ENCODE results near the gene LELP1.

Gene LELP1

DNA sequence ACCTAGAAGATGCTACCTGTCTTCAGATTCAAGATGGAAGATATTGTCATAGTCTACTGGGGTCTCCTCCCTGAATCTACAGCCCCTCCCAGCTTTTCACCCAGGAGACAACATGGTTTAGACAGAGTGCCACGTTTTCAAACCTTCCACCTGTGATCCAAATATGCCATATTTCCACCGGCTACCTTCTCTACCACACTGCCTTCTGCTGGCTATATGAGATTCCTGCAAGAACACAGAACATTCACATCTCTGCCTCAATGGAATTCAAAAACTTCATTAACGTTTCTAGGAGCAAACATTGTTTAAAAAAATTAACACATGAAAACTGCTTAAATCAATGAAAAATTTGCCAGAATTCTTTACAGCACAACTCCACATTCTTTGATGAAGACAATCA is 12.9 kb upstream of the LELP1 start:
- no peak overlapping the region for H3K9ac ChIP-seq (ENCODE audit: low read depth, low read length, poor library complexity, severe bottlenecking)
- no peak overlapping the region for H2AFZ ChIP-seq (ENCODE audit: low read length)
- H3K4me3 ChIP-seq (ENCODE audit: low read length, poor library complexity, severe bottlenecking) = no peak overlapping the region
- no peaks in the 10 kb centered on the region for H3F3A ChIP-seq (ENCODE audit: low read depth)
- H3K9me2 ChIP-seq (replicated peaks; ENCODE audit: low read depth, low read length) = no peaks in the 10 kb centered on the region
- no peaks in the 10 kb centered on the region for H3K9me3 ChIP-seq (ENCODE audit: insufficient read depth, low read depth, low read length)
- H3K79me2 ChIP-seq (ENCODE audit: insufficient read depth, low read length) = no peaks in the 10 kb centered on the region
- H4K20me1 ChIP-seq (ENCODE audit: insufficient read depth, low read length, poor library complexity, severe bottlenecking) = no peaks in the 10 kb centered on the region
- no peaks in the 10 kb centered on the region for H3K36me3 ChIP-seq (ENCODE audit: insufficient read depth, low read length)
- no peaks in the 10 kb centered on the region for H3K27me3 ChIP-seq (ENCODE audit: insufficient read depth, low read length, poor library complexity, severe bottlenecking)
- H3K4me1 ChIP-seq (ENCODE audit: insufficient read depth, low read length, poor library complexity, severe bottlenecking) = no peaks in the 10 kb centered on the region
- H3K4me2 ChIP-seq (ENCODE audit: low read depth, low read length, poor library complexity, severe bottlenecking) = no peak overlapping the region
- no peak for TF ChIP-seq EZH2phosphoT487 (IDR thresholded peaks at IDR 0.05; ENCODE audit: borderline replicate concordance)
- TF ChIP-seq, protein P1, sequence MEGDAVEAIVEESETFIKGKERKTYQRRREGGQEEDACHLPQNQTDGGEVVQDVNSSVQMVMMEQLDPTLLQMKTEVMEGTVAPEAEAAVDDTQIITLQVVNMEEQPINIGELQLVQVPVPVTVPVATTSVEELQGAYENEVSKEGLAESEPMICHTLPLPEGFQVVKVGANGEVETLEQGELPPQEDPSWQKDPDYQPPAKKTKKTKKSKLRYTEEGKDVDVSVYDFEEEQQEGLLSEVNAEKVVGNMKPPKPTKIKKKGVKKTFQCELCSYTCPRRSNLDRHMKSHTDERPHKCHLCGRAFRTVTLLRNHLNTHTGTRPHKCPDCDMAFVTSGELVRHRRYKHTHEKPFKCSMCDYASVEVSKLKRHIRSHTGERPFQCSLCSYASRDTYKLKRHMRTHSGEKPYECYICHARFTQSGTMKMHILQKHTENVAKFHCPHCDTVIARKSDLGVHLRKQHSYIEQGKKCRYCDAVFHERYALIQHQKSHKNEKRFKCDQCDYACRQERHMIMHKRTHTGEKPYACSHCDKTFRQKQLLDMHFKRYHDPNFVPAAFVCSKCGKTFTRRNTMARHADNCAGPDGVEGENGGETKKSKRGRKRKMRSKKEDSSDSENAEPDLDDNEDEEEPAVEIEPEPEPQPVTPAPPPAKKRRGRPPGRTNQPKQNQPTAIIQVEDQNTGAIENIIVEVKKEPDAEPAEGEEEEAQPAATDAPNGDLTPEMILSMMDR (conservative IDR thresholded peaks at IDR 0.05; ENCODE audit: low read length) = peak; percentile 60

DNA sequence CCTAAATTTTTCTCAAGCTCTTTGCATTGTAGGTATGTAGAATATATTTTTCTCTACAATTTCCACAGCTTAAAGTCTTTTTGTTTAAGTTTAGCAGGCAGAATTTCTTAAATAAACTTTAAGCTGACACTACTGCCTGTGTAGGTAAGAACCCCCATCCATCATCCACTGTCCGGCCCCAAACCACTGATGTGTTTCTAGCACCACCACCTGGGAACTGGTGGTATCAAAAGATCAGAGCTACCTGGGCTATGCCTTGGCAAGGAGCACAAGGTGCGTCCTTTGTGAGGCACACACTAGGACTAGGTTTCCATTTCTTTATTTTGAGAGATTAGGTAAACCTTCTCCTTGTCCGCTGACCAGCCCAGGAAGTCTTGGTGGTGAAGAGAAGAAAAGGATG is 10.5 kb upstream of the LELP1 start:
- H3K36me3 ChIP-seq (ENCODE audit: insufficient read depth, low read length) = no peaks in the 10 kb centered on the region
- no peaks in the 10 kb centered on the region for H3K4me1 ChIP-seq (ENCODE audit: insufficient read depth, low read length, poor library complexity, severe bottlenecking)
- H3F3A ChIP-seq (ENCODE audit: low read depth) = no peaks in the 10 kb centered on the region
- TF ChIP-seq, protein P1 (conservative IDR thresholded peaks at IDR 0.05; ENCODE audit: low read length) = peak; percentile 68
- TF ChIP-seq EZH2phosphoT487 (IDR thresholded peaks at IDR 0.05; ENCODE audit: borderline replicate concordance) = no peak
- no peaks in the 10 kb centered on the region for H3K9me3 ChIP-seq (ENCODE audit: insufficient read depth, low read depth, low read length)
- no peak overlapping the region for H3K4me3 ChIP-seq (ENCODE audit: low read length, poor library complexity, severe bottlenecking)
- H3K9me2 ChIP-seq (replicated peaks; ENCODE audit: low read depth, low read length) = no peaks in the 10 kb centered on the region
- H3K9ac ChIP-seq (ENCODE audit: low read depth, low read length, poor library complexity, severe bottlenecking) = no peak overlapping the region
- H3K27me3 ChIP-seq (ENCODE audit: insufficient read depth, low read length, poor library complexity, severe bottlenecking) = no peaks in the 10 kb centered on the region
- no peaks in the 10 kb centered on the region for H3K79me2 ChIP-seq (ENCODE audit: insufficient read depth, low read length)
- H2AFZ ChIP-seq (ENCODE audit: low read length) = no peak overlapping the region
- no peaks in the 10 kb centered on the region for H4K20me1 ChIP-seq (ENCODE audit: insufficient read depth, low read length, poor library complexity, severe bottlenecking)
- H3K4me2 ChIP-seq (ENCODE audit: low read depth, low read length, poor library complexity, severe bottlenecking) = no peak overlapping the region

DNA sequence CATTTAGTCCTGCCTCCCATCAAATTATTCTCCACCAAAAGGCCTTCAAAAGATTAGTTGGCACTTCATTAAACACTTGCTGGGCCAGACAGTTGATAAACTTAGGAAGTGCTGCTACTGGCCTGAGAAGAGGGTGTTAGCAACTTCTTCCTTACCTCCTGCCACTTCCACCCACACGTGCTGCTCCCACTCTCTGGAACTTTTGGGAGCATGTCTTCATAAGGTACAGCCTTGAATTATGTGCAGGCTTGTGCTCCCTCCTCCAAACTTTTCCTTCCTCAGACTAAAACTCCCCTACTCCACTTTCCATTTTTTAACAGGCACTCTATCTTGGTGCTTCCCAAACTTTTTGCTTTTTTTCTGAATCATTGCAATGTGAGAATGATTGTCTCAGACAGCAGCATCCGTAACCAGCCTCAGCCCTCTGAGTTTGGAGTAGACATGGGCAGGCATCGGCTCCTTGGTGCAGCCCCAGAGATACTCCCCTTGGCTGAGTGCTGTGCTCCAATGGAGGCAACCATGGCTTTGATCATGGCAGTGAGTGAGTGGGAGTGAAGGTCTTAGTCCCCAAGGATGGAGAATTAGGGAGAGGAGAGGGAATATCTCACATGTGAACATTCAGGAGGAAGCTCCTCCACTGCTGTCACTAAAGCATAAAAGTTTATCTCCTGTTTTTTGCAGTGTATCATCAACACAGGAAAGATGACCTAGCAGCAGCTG is 8.7 kb upstream of the LELP1 start:
- no peaks in the 10 kb centered on the region for H3K9me3 ChIP-seq (ENCODE audit: insufficient read depth, low read depth, low read length)

More for the DNA sequence above, 8.7 kb upstream of the LELP1 start:
- TF ChIP-seq, protein P1 (conservative IDR thresholded peaks at IDR 0.05; ENCODE audit: low read length) = no peak
- TF ChIP-seq EZH2phosphoT487 (IDR thresholded peaks at IDR 0.05; ENCODE audit: borderline replicate concordance) = no peak
- Histone ChIP-seq H3K27me3 (ENCODE audit: insufficient read depth, low read length, poor library complexity, severe bottlenecking) (peaks cover 7% of the 10 kb centered on the region), H2AFZ (ENCODE audit: low read length) (no peak overlapping the region), H4K20me1 (ENCODE audit: insufficient read depth, low read length, poor library complexity, severe bottlenecking) (no peaks in the 10 kb centered on the region), H3F3A (ENCODE audit: low read depth) (no peaks in the 10 kb centered on the region), H3K9ac (ENCODE audit: low read depth, low read length, poor library complexity, severe bottlenecking) (no peak overlapping the region), H3K4me3 (ENCODE audit: low read length, poor library complexity, severe bottlenecking) (no peak overlapping the region), H3K9me2 (replicated peaks; ENCODE audit: low read depth, low read length) (no peaks in the 10 kb centered on the region), H3K4me1 (ENCODE audit: insufficient read depth, low read length, poor library complexity, severe bottlenecking) (no peaks in the 10 kb centered on the region), H3K79me2 (ENCODE audit: insufficient read depth, low read length) (no peaks in the 10 kb centered on the region), H3K4me2 (ENCODE audit: low read depth, low read length, poor library complexity, severe bottlenecking) (no peak overlapping the region), H3K36me3 (ENCODE audit: insufficient read depth, low read length) (no peaks in the 10 kb centered on the region)

Data from Loucy (cell line).